Nephron progenitor cell (in vitro differentiated cells): ENCODE data around the gene OASL.
"Not testable (repeated sequence)": the region's sequence is repeated elsewhere in the genome, so short reads cannot be mapped to it uniquely, and the experiment has no call there.

Experiments
- DNase-seq: peaks from one replicate; pipeline ENCODE4 v3.0.0; 2021
- H3K27ac Mint-ChIP-seq: 2 replicates; pipeline ENCODE4 v1.8.0; 2021; ENCODE audit warnings: mild to moderate bottlenecking, moderate library complexity, mixed read lengths
- H3K27me3 Mint-ChIP-seq: 2 replicates; pipeline ENCODE4 v1.8.0; 2021; ENCODE audit warnings: mild to moderate bottlenecking, low read depth, mixed read lengths; ENCODE audit not compliant: poor library complexity
- H3K36me3 Mint-ChIP-seq: 2 replicates; pipeline ENCODE4 v1.8.0; 2021; ENCODE audit warnings: low read depth, mixed read lengths
- H3K4me1 Mint-ChIP-seq: 2 replicates; pipeline ENCODE4 v1.8.0; 2021; ENCODE audit warnings: mixed read lengths
- H3K4me3 Mint-ChIP-seq: 2 replicates; pipeline ENCODE4 v1.8.0; 2021; ENCODE audit warnings: mild to moderate bottlenecking, moderate library complexity, mixed read lengths
- H3K9me3 Mint-ChIP-seq: 2 replicates; pipeline ENCODE4 v1.8.0; 2021; ENCODE audit warnings: mild to moderate bottlenecking, moderate library complexity, mixed read lengths
- CTCF ChIP-seq: fragments of 200-600 bp; sonication (generic); IDR thresholded peaks from 2 replicates; pipeline ENCODE4 v1.5.0; 2021; ENCODE audit warnings: antibody characterized with exemption

OASL gene

GRCh38 chr12:121069206-121069605 lies 30.2 kb upstream of the OASL start:
- Mint-ChIP-seq H3K27ac (no peak overlapping the region), H3K4me3 (no peak overlapping the region), H3K9me3 (peaks cover 28% of the 10 kb centered on the region), H3K4me1 (no peaks in the 10 kb centered on the region), H3K36me3 (no peaks in the 10 kb centered on the region), H3K27me3 (peaks cover 16% of the 10 kb centered on the region)
- no peak for TF ChIP-seq CTCF
- no peak for DNase-seq

GRCh38 chr12:121065345-121065744 lies 26.3 kb upstream of the OASL start:
- no peak overlapping the region for H3K4me3 Mint-ChIP-seq
- no peaks in the 10 kb centered on the region for H3K9me3 Mint-ChIP-seq
- no peaks in the 10 kb centered on the region for H3K36me3 Mint-ChIP-seq
- peaks cover 16% of the 10 kb centered on the region for H3K27me3 Mint-ChIP-seq
- TF ChIP-seq CTCF: no peak
- no peak overlapping the region for H3K27ac Mint-ChIP-seq
- DNase-seq: no peak
- H3K4me1 Mint-ChIP-seq: peaks cover 2% of the 10 kb centered on the region

- peaks cover 20% of the 10 kb centered on the region for H3K27me3 Mint-ChIP-seq
- H3K4me3 Mint-ChIP-seq, DNase-seq, H3K9me3 Mint-ChIP-seq, H3K4me1 Mint-ChIP-seq, H3K36me3 Mint-ChIP-seq, H3K27ac Mint-ChIP-seq: not testable (repeated sequence)
Measured at GRCh38 chr12:121064586-121064985, 25.5 kb upstream of the OASL start.

- Mint-ChIP-seq H3K27me3 (peaks cover 20% of the 10 kb centered on the region), H3K9me3 (no peaks in the 10 kb centered on the region), H3K4me3 (no peak overlapping the region), H3K27ac (no peak overlapping the region), H3K4me1 (peaks cover 7% of the 10 kb centered on the region), H3K36me3 (no peaks in the 10 kb centered on the region)
- TF ChIP-seq CTCF: no peak
- no peak for DNase-seq
Measured at GRCh38 chr12:121064116-121064515, 25.1 kb upstream of the OASL start.

- Mint-ChIP-seq H3K36me3 (no peaks in the 10 kb centered on the region), H3K9me3 (no peaks in the 10 kb centered on the region), H3K4me3 (no peak overlapping the region), H3K4me1 (peaks cover 7% of the 10 kb centered on the region), H3K27me3 (peaks cover 20% of the 10 kb centered on the region), H3K27ac (no peak overlapping the region)
- no peak for DNase-seq
- TF ChIP-seq CTCF: no peak
Measured at GRCh38 chr12:121062391-121063045, 23.5 kb upstream of the OASL start.

- Mint-ChIP-seq H3K4me1 (peaks cover 7% of the 10 kb centered on the region), H3K9me3 (no peaks in the 10 kb centered on the region), H3K27me3 (peaks cover 22% of the 10 kb centered on the region), H3K27ac (no peak overlapping the region), H3K36me3 (no peaks in the 10 kb centered on the region), H3K4me3 (no peak overlapping the region)
- no peak for DNase-seq
- no peak for TF ChIP-seq CTCF
Measured at GRCh38 chr12:121061831-121062230, 22.8 kb upstream of the OASL start.
